HepG2 (cell line): Measurements from ENCODE around the gene PROC. TPM values are rescaled to one million over a fixed set of nuclear protein-coding genes. Genes with fewer than 3 reads are reported as not detected.

Experiments used
- ASH2L ChIP-seq: fragments of 300-600, 200-600 bp; sonication (generic); IDR thresholded peaks from 2 replicates; pipeline ENCODE4 v1.7.0; 2017; ENCODE audit warnings: low read depth, mild to moderate bottlenecking, moderate library complexity, mixed read lengths, low read length; ENCODE audit not compliant: insufficient read length
- CREB1 ChIP-seq, 2 experiments: fragments of 450-650 bp in 1 of 2; IDR thresholded peaks; 2 replicates each; pipeline ENCODE4 v1.6.1; 2016 to 2017; ENCODE audit warnings: control low read depth in 1 of 2, mild to moderate bottlenecking in 1 of 2, missing compliant biosample characterization in 1 of 2, missing genetic modification characterization in 1 of 2
- ELF3 ChIP-seq: IDR thresholded peaks from 2 replicates; pipeline ENCODE4 v1.6.1; 2016; ENCODE audit warnings: missing genetic modification reagents, missing compliant biosample characterization
- ELK4 ChIP-seq: sonication (generic); formaldehyde crosslinking; IDR thresholded peaks from 2 replicates; pipeline ENCODE4 v1.9.0; 2021; ENCODE audit warnings: missing genetic modification reagents, borderline replicate concordance
- ETS1 ChIP-seq: sonication (generic); formaldehyde crosslinking; IDR thresholded peaks from 2 replicates; pipeline ENCODE4 v1.4.0; 2020; ENCODE audit warnings: missing genetic modification reagents
- KDM3A ChIP-seq: IDR thresholded peaks from 2 replicates; pipeline ENCODE4 v1.6.1; 2018; ENCODE audit warnings: low read depth, missing compliant biosample characterization
- MEIS2 ChIP-seq: sonication (generic); formaldehyde crosslinking; IDR thresholded peaks from 2 replicates; pipeline ENCODE4 v1.9.0; 2021; ENCODE audit warnings: mild to moderate bottlenecking, missing genetic modification reagents
- NFRKB ChIP-seq: fragments of 450-650 bp; IDR thresholded peaks from 2 replicates; pipeline ENCODE4 v1.6.1; 2017
- NONO ChIP-seq, 2 experiments: fragments of 450-650 bp in 1 of 2; sonication (generic) in 1 of 2; formaldehyde crosslinking in 1 of 2; IDR thresholded peaks in 1 of 2; conservative IDR thresholded peaks in 1 of 2; 2 replicates each; pipeline versions ENCODE4 v1.6.1 to v1.8.0; 2017 to 2022; ENCODE audit warnings: mild to moderate bottlenecking in 1 of 2, missing genetic modification reagents in 1 of 2, moderate library complexity in 1 of 2
- RXRA ChIP-seq: sonication (generic); formaldehyde crosslinking; IDR thresholded peaks from 2 replicates; pipeline ENCODE4 v1.5.1; 2020; ENCODE audit warnings: missing genetic modification reagents
- SMAD3 ChIP-seq: sonication (generic); formaldehyde crosslinking; IDR thresholded peaks from 2 replicates; pipeline ENCODE4 v1.4.0; 2020; ENCODE audit warnings: missing genetic modification reagents
- SRSF9 ChIP-seq: fragments of 200-400 bp; formaldehyde crosslinking; IDR thresholded peaks from 2 replicates; pipeline ENCODE4 v1.6.1; 2018; ENCODE audit warnings: borderline replicate concordance, mild to moderate bottlenecking, low read depth, low read length; ENCODE audit not compliant: insufficient read depth, poor library complexity, severe bottlenecking
- TBL1XR1 ChIP-seq: fragments of 150-350 bp; IDR thresholded peaks from 2 replicates; pipeline ENCODE4 v1.6.1; 2014; ENCODE audit warnings: borderline replicate concordance, low read length; ENCODE audit not compliant: partially characterized antibody
- TOPORS ChIP-seq: sonication (generic); formaldehyde crosslinking; IDR thresholded peaks from 2 replicates; pipeline ENCODE4 v1.8.0; 2023; ENCODE audit warnings: mild to moderate bottlenecking, missing genetic modification reagents
- WIZ ChIP-seq: sonication (generic); formaldehyde crosslinking; IDR thresholded peaks from 2 replicates; pipeline ENCODE4 v1.5.1; 2020; ENCODE audit warnings: mild to moderate bottlenecking, missing genetic modification reagents
- ZBTB7B ChIP-seq: sonication (generic); formaldehyde crosslinking; IDR thresholded peaks from 2 replicates; pipeline ENCODE4 v1.4.0; 2020; ENCODE audit warnings: missing genetic modification reagents
- ZFAT ChIP-seq: sonication (generic); formaldehyde crosslinking; conservative IDR thresholded peaks from 2 replicates; pipeline ENCODE4 v1.8.1; 2023; ENCODE audit warnings: missing genetic modification reagents, inconsistent platforms
- ZNF225 ChIP-seq: sonication (generic); formaldehyde crosslinking; IDR thresholded peaks from 2 replicates; pipeline ENCODE4 v1.4.0; 2020; ENCODE audit warnings: mild to moderate bottlenecking, missing genetic modification reagents
- ZNF431 ChIP-seq: sonication (generic); formaldehyde crosslinking; IDR thresholded peaks from 2 replicates; pipeline ENCODE4 v1.9.0; 2022; ENCODE audit warnings: missing genetic modification reagents, low read depth, mild to moderate bottlenecking, borderline replicate concordance
- ZXDC ChIP-seq: sonication (generic); formaldehyde crosslinking; IDR thresholded peaks from 2 replicates; pipeline ENCODE4 v1.5.0; 2020; ENCODE audit warnings: mild to moderate bottlenecking, missing genetic modification reagents
- polyA plus RNA-seq, 8 experiments: library from polyadenylated mRNA; depleted of rRNA in 3 of 8; stranded (reverse) in 7 of 8; unstranded in 1 of 8; fragments of >200 nt; fragmentation: Illumina TruSeq in 4 of 8; extraction: Trizol in 4 of 8; gene quantifications; 2 replicates each; pipeline versions ENCODE4 v1.2.1 to v1.2.3, GENCODE V29; 2011 to 2016; ENCODE audit warnings: low read depth in 4 of 8, missing spikeins in 1 of 8, mixed read lengths in 1 of 8; ENCODE audit not compliant: insufficient read depth in 1 of 8
- total RNA-seq, 5 experiments: library from RNA; depleted of rRNA; stranded (reverse); fragments of >200 nt; fragmentation: Illumina TruSeq; extraction: Trizol; gene quantifications; 2 replicates each; pipeline ENCODE4 v1.2.3, GENCODE V29; 2016; ENCODE audit warnings: low read depth in 1 of 5
- TF ChIP-seq, protein P1 (sequence below): sonication (generic); formaldehyde crosslinking; IDR thresholded peaks from 2 replicates; pipeline ENCODE4 v1.4.0; 2020; ENCODE audit warnings: missing genetic modification reagents, borderline replicate concordance
- TF ChIP-seq, protein P2 (sequence below): sonication (generic); formaldehyde crosslinking; IDR thresholded peaks from 2 replicates; pipeline ENCODE4 v1.8.1; 2023; ENCODE audit warnings: mild to moderate bottlenecking, missing genetic modification reagents

PROC gene
- total and polyA plus RNA-seq, 2 of the 13 experiments (the other 11 are each of a cell fraction or from before 2014, with no cell fraction given): 134 to 185 TPM

- TF ChIP-seq SMAD3 (CRISPR knock-in tag) (no peak), ETS1 (CRISPR knock-in tag) (no peak), KDM3A (CRISPR knock-in tag) (no peak), ZBTB7B (CRISPR knock-in tag) (0 out of 2 replicates have a peak, but pooled peaks have one; percentile 9), ZXDC (CRISPR knock-in tag) (peak; percentile 27; the same call in 1 of the 2 replicates), TOPORS (CRISPR knock-in tag) (no peak), ELF3 (no peak), MEIS2 (no peak), CREB1 (IDR thresholded peaks at IDR 0.05) (no peak), CREB1 (CRISPR knock-in tag; IDR thresholded peaks at IDR 0.05) (no peak), ELK4 (CRISPR knock-in tag) (no peak), ZNF431 (CRISPR knock-in tag) (0 out of 2 replicates have a peak, but pooled peaks have one; percentile 34), TBL1XR1 (no peak), SRSF9 (no peak), ASH2L (no peak), ZFAT (CRISPR knock-in tag) (no peak), RXRA (CRISPR knock-in tag) (no peak), WIZ (CRISPR knock-in tag) (no peak), NONO (IDR thresholded peaks at IDR 0.05) (no peak), NONO (CRISPR knock-in tag; conservative IDR thresholded peaks at IDR 0.05) (no peak), NFRKB (no peak), ZNF225 (CRISPR knock-in tag) (no peak)
- TF ChIP-seq, protein P1, sequence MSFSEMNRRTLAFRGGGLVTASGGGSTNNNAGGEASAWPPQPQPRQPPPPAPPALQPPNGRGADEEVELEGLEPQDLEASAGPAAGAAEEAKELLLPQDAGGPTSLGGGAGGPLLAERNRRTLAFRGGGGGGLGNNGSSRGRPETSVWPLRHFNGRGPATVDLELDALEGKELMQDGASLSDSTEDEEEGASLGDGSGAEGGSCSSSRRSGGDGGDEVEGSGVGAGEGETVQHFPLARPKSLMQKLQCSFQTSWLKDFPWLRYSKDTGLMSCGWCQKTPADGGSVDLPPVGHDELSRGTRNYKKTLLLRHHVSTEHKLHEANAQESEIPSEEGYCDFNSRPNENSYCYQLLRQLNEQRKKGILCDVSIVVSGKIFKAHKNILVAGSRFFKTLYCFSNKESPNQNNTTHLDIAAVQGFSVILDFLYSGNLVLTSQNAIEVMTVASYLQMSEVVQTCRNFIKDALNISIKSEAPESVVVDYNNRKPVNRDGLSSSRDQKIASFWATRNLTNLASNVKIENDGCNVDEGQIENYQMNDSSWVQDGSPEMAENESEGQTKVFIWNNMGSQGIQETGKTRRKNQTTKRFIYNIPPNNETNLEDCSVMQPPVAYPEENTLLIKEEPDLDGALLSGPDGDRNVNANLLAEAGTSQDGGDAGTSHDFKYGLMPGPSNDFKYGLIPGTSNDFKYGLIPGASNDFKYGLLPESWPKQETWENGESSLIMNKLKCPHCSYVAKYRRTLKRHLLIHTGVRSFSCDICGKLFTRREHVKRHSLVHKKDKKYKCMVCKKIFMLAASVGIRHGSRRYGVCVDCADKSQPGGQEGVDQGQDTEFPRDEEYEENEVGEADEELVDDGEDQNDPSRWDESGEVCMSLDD (CRISPR knock-in tag): no peak
- TF ChIP-seq, protein P2, sequence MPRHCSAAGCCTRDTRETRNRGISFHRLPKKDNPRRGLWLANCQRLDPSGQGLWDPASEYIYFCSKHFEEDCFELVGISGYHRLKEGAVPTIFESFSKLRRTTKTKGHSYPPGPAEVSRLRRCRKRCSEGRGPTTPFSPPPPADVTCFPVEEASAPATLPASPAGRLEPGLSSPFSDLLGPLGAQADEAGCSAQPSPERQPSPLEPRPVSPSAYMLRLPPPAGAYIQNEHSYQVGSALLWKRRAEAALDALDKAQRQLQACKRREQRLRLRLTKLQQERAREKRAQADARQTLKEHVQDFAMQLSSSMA (CRISPR knock-in tag): 0 out of 2 replicates have a peak, but pooled peaks have one; percentile 59
Measured at GRCh38 chr2:127416506-127417001, 1.7 kb upstream of the PROC start (continued).
